Measurements from ENCODE around the gene CAPS. TPM values are rescaled to one million over a fixed set of nuclear protein-coding genes. Genes with fewer than 3 reads are reported as not detected.

The CAPS gene
- total and polyA plus RNA-seq, 4 donors, result 90.2 to 360 (median 223) TPM

GRCh38 chr19:5956728-5957127, 42.7 kb downstream of the CAPS start:
- DNase-seq, result no peak
- peak overlapping the region in 1 of 2 donors; percentile 46 for H3K27ac ChIP-seq (ENCODE audit: low read depth in 1 of 2, low read length in 1 of 2)
- WGBS, 2 donors, result 95 to 96% methylated on average over 12 of the region's 12 CpGs
- peaks cover 0 to 5% (median 0%) of the 10 kb centered on the region in 4 donors for H3K36me3 ChIP-seq (ENCODE audit: control insufficient read depth in 4 of 4, insufficient read depth in 4 of 4, low read length in 4 of 4)
- ATAC-seq (ENCODE audit: insufficient read depth, low FRiP score), result no peak
- no peaks in the 10 kb centered on the region for H3K27me3 ChIP-seq (ENCODE audit: control insufficient read depth in 3 of 3, insufficient read depth in 3 of 3, low read length in 2 of 3)
- H3K9me3 ChIP-seq (ENCODE audit: control insufficient read depth in 4 of 4, insufficient read depth in 3 of 4, low read length in 3 of 4), result no peaks in the 10 kb centered on the region
- H3K9ac ChIP-seq (ENCODE audit: insufficient read depth in 1 of 2, low read length in 2 of 2), result no peak overlapping the region
- H3K4me3 ChIP-seq, result no peak overlapping the region
- TF ChIP-seq CTCF (IDR thresholded peaks at IDR 0.05; ENCODE audit: control extremely low read depth, extremely low read depth), result no peak
- peaks cover 40 to 85% (median 65%) of the 10 kb centered on the region in 5 donors for H3K4me1 ChIP-seq (ENCODE audit: control insufficient read depth in 5 of 5, insufficient read depth in 5 of 5, low read length in 5 of 5)

GRCh38 chr19:5957170-5957569, 43.1 kb downstream of the CAPS start:
- Histone ChIP-seq H3K4me1 (ENCODE audit: control insufficient read depth in 5 of 5, insufficient read depth in 5 of 5, low read length in 5 of 5) (peaks cover 39 to 85% (median 66%) of the 10 kb centered on the region in 5 donors), H3K9ac (ENCODE audit: insufficient read depth in 1 of 2, low read length in 2 of 2) (no peak overlapping the region), H3K36me3 (ENCODE audit: control insufficient read depth in 4 of 4, insufficient read depth in 4 of 4, low read length in 4 of 4) (peaks cover 0 to 5% (median 0%) of the 10 kb centered on the region in 4 donors), H3K4me3 (no peak overlapping the region), H3K9me3 (ENCODE audit: control insufficient read depth in 4 of 4, insufficient read depth in 3 of 4, low read length in 3 of 4) (no peaks in the 10 kb centered on the region), H3K27ac (ENCODE audit: low read depth in 1 of 2, low read length in 1 of 2) (peak overlapping the region in 1 of 2 donors; percentile 46), H3K27me3 (ENCODE audit: control insufficient read depth in 3 of 3, insufficient read depth in 3 of 3, low read length in 2 of 3) (no peaks in the 10 kb centered on the region)
- WGBS, 2 donors, result 86 to 88% methylated on average over 10 of the region's 10 CpGs
- ATAC-seq (ENCODE audit: insufficient read depth, low FRiP score) (no peak), DNase-seq (no peak)
- no peak for TF ChIP-seq CTCF (IDR thresholded peaks at IDR 0.05; ENCODE audit: control extremely low read depth, extremely low read depth)

- Histone ChIP-seq H3K4me1 (ENCODE audit: control insufficient read depth in 5 of 5, insufficient read depth in 5 of 5, low read length in 5 of 5) (peaks cover 38 to 82% (median 62%) of the 10 kb centered on the region in 5 donors), H3K9me3 (ENCODE audit: control insufficient read depth in 4 of 4, insufficient read depth in 3 of 4, low read length in 3 of 4) (no peaks in the 10 kb centered on the region)
- DNase-seq, result no peak
Measured at GRCh38 chr19:5958074-5958850, 44.2 kb downstream of the CAPS start.

More at GRCh38 chr19:5958074-5958850, 44.2 kb downstream of the CAPS start:
- peaks cover 0 to 5% (median 0%) of the 10 kb centered on the region in 4 donors for H3K36me3 ChIP-seq (ENCODE audit: control insufficient read depth in 4 of 4, insufficient read depth in 4 of 4, low read length in 4 of 4)
- H3K27me3 ChIP-seq (ENCODE audit: control insufficient read depth in 3 of 3, insufficient read depth in 3 of 3, low read length in 2 of 3), result no peaks in the 10 kb centered on the region
- no peak overlapping the region for H3K4me3 ChIP-seq
- H3K9ac ChIP-seq (ENCODE audit: insufficient read depth in 1 of 2, low read length in 2 of 2), result no peak overlapping the region
- no peak for TF ChIP-seq CTCF (IDR thresholded peaks at IDR 0.05; ENCODE audit: control extremely low read depth, extremely low read depth)
- ATAC-seq (ENCODE audit: insufficient read depth, low FRiP score), result no peak
- WGBS, 2 donors, result 82 to 86% methylated on average over 21 of the region's 21 CpGs
- H3K27ac ChIP-seq (ENCODE audit: low read depth in 1 of 2, low read length in 1 of 2), result peak overlapping the region in 1 of 2 donors; percentile 3
